ENCODE data around the gene KIF16B.

The KIF16B gene

GRCh38 chr20:16378122-16378521 is 195.1 kb downstream of the KIF16B start:
- Histone ChIP-seq H3K4me1 (ENCODE audit: control insufficient read depth, insufficient read depth, low read length) (no peaks in the 10 kb centered on the region), H3K27ac (ENCODE audit: low read depth, low read length) (no peak overlapping the region), H3K9me3 (ENCODE audit: control insufficient read depth, insufficient read depth, low read length) (no peaks in the 10 kb centered on the region), H3K27me3 (ENCODE audit: control insufficient read depth, insufficient read depth, low read length) (no peaks in the 10 kb centered on the region), H3K4me3 (ENCODE audit: low read depth, low read length) (no peak overlapping the region), H3K36me3 (ENCODE audit: control insufficient read depth, insufficient read depth, low read length) (no peaks in the 10 kb centered on the region; the same call in 1 of the 2 replicates), H3K9ac (ENCODE audit: low read depth, low read length) (no peak overlapping the region)

GRCh38 chr20:16369441-16369840 is 203.8 kb downstream of the KIF16B start:
- H3K36me3 ChIP-seq (ENCODE audit: control insufficient read depth, insufficient read depth, low read length): peaks cover 5% of the 10 kb centered on the region; the same call in 1 of the 2 replicates
- H3K4me1 ChIP-seq (ENCODE audit: control insufficient read depth, insufficient read depth, low read length): 0 out of 2 replicates have a peak, but pooled peaks cover 3% of the 10 kb centered on the region
- no peaks in the 10 kb centered on the region for H3K27me3 ChIP-seq (ENCODE audit: control insufficient read depth, insufficient read depth, low read length)
- H3K4me3 ChIP-seq (ENCODE audit: low read depth, low read length): no peak overlapping the region
- no peak overlapping the region for H3K27ac ChIP-seq (ENCODE audit: low read depth, low read length)
- no peaks in the 10 kb centered on the region for H3K9me3 ChIP-seq (ENCODE audit: control insufficient read depth, insufficient read depth, low read length)
- no peak overlapping the region for H3K9ac ChIP-seq (ENCODE audit: low read depth, low read length)

- no peak overlapping the region for H3K9ac ChIP-seq (ENCODE audit: low read depth, low read length)
- no peaks in the 10 kb centered on the region for H3K9me3 ChIP-seq (ENCODE audit: control insufficient read depth, insufficient read depth, low read length)
Observed at GRCh38 chr20:16368645-16369292, 204.5 kb downstream of the KIF16B start.

GRCh38 chr20:16367948-16368560 is 205.2 kb downstream of the KIF16B start:
- no peaks in the 10 kb centered on the region for H3K9me3 ChIP-seq (ENCODE audit: control insufficient read depth, insufficient read depth, low read length)
- H3K4me1 ChIP-seq (ENCODE audit: control insufficient read depth, insufficient read depth, low read length): 0 out of 2 replicates have a peak, but pooled peaks cover 3% of the 10 kb centered on the region
- no peak overlapping the region for H3K27ac ChIP-seq (ENCODE audit: low read depth, low read length)
- H3K27me3 ChIP-seq (ENCODE audit: control insufficient read depth, insufficient read depth, low read length): no peaks in the 10 kb centered on the region
- H3K36me3 ChIP-seq (ENCODE audit: control insufficient read depth, insufficient read depth, low read length): peaks cover 5% of the 10 kb centered on the region; the same call in 1 of the 2 replicates
- no peak overlapping the region for H3K4me3 ChIP-seq (ENCODE audit: low read depth, low read length)
- no peak overlapping the region for H3K9ac ChIP-seq (ENCODE audit: low read depth, low read length)

More at GRCh38 chr20:16368645-16369292, 204.5 kb downstream of the KIF16B start:
- Histone ChIP-seq H3K36me3 (ENCODE audit: control insufficient read depth, insufficient read depth, low read length) (peaks cover 5% of the 10 kb centered on the region; the same call in 1 of the 2 replicates), H3K4me3 (ENCODE audit: low read depth, low read length) (no peak overlapping the region), H3K27ac (ENCODE audit: low read depth, low read length) (no peak overlapping the region), H3K27me3 (ENCODE audit: control insufficient read depth, insufficient read depth, low read length) (no peaks in the 10 kb centered on the region), H3K4me1 (ENCODE audit: control insufficient read depth, insufficient read depth, low read length) (0 out of 2 replicates have a peak, but pooled peaks cover 3% of the 10 kb centered on the region)

GRCh38 chr20:16366529-16366928 is 206.7 kb downstream of the KIF16B start:
- no peak overlapping the region for H3K9ac ChIP-seq (ENCODE audit: low read depth, low read length)
- peaks cover 5% of the 10 kb centered on the region; the same call in 1 of the 2 replicates for H3K36me3 ChIP-seq (ENCODE audit: control insufficient read depth, insufficient read depth, low read length)
- H3K27ac ChIP-seq (ENCODE audit: low read depth, low read length): no peak overlapping the region
- 0 out of 2 replicates have a peak, but pooled peaks cover 3% of the 10 kb centered on the region for H3K4me1 ChIP-seq (ENCODE audit: control insufficient read depth, insufficient read depth, low read length)
- H3K9me3 ChIP-seq (ENCODE audit: control insufficient read depth, insufficient read depth, low read length): no peaks in the 10 kb centered on the region
- no peak overlapping the region for H3K4me3 ChIP-seq (ENCODE audit: low read depth, low read length)
- no peaks in the 10 kb centered on the region for H3K27me3 ChIP-seq (ENCODE audit: control insufficient read depth, insufficient read depth, low read length)

- Histone ChIP-seq H3K4me3 (ENCODE audit: low read depth, low read length) (no peak overlapping the region), H3K4me1 (ENCODE audit: control insufficient read depth, insufficient read depth, low read length) (0 out of 2 replicates have a peak, but pooled peaks cover 3% of the 10 kb centered on the region), H3K27ac (ENCODE audit: low read depth, low read length) (no peak overlapping the region), H3K9me3 (ENCODE audit: control insufficient read depth, insufficient read depth, low read length) (no peaks in the 10 kb centered on the region), H3K9ac (ENCODE audit: low read depth, low read length) (no peak overlapping the region), H3K27me3 (ENCODE audit: control insufficient read depth, insufficient read depth, low read length) (no peaks in the 10 kb centered on the region), H3K36me3 (ENCODE audit: control insufficient read depth, insufficient read depth, low read length) (peaks cover 5% of the 10 kb centered on the region; the same call in 1 of the 2 replicates)
Observed at GRCh38 chr20:16364320-16364687, 208.9 kb downstream of the KIF16B start.

GRCh38 chr20:16363506-16364319 is 209.5 kb downstream of the KIF16B start:
- H3K36me3 ChIP-seq (ENCODE audit: control insufficient read depth, insufficient read depth, low read length): peaks cover 5% of the 10 kb centered on the region; the same call in 1 of the 2 replicates
- H3K9ac ChIP-seq (ENCODE audit: low read depth, low read length): no peak overlapping the region
- H3K4me3 ChIP-seq (ENCODE audit: low read depth, low read length): no peak overlapping the region
- H3K4me1 ChIP-seq (ENCODE audit: control insufficient read depth, insufficient read depth, low read length): 0 out of 2 replicates have a peak, but pooled peaks cover 3% of the 10 kb centered on the region
- H3K27ac ChIP-seq (ENCODE audit: low read depth, low read length): no peak overlapping the region
- H3K9me3 ChIP-seq (ENCODE audit: control insufficient read depth, insufficient read depth, low read length): no peaks in the 10 kb centered on the region
- no peaks in the 10 kb centered on the region for H3K27me3 ChIP-seq (ENCODE audit: control insufficient read depth, insufficient read depth, low read length)

- Histone ChIP-seq H3K9me3 (ENCODE audit: control insufficient read depth, insufficient read depth, low read length) (no peaks in the 10 kb centered on the region), H3K4me3 (ENCODE audit: low read depth, low read length) (no peak overlapping the region), H3K27ac (ENCODE audit: low read depth, low read length) (no peak overlapping the region), H3K4me1 (ENCODE audit: control insufficient read depth, insufficient read depth, low read length) (no peaks in the 10 kb centered on the region), H3K36me3 (ENCODE audit: control insufficient read depth, insufficient read depth, low read length) (peaks cover 4% of the 10 kb centered on the region; the same call in 1 of the 2 replicates), H3K9ac (ENCODE audit: low read depth, low read length) (no peak overlapping the region), H3K27me3 (ENCODE audit: control insufficient read depth, insufficient read depth, low read length) (no peaks in the 10 kb centered on the region)
Observed at GRCh38 chr20:16362642-16363041, 210.6 kb downstream of the KIF16B start.

- Histone ChIP-seq H3K27ac (ENCODE audit: low read depth, low read length) (no peak overlapping the region), H3K9me3 (ENCODE audit: control insufficient read depth, insufficient read depth, low read length) (no peaks in the 10 kb centered on the region), H3K36me3 (ENCODE audit: control insufficient read depth, insufficient read depth, low read length) (no peaks in the 10 kb centered on the region), H3K27me3 (ENCODE audit: control insufficient read depth, insufficient read depth, low read length) (no peaks in the 10 kb centered on the region), H3K4me3 (ENCODE audit: low read depth, low read length) (no peak overlapping the region), H3K9ac (ENCODE audit: low read depth, low read length) (no peak overlapping the region), H3K4me1 (ENCODE audit: control insufficient read depth, insufficient read depth, low read length) (no peaks in the 10 kb centered on the region)
Observed at GRCh38 chr20:16360668-16361067, 212.6 kb downstream of the KIF16B start.

- Histone ChIP-seq H3K9ac (ENCODE audit: low read depth, low read length) (no peak overlapping the region), H3K4me3 (ENCODE audit: low read depth, low read length) (no peak overlapping the region), H3K9me3 (ENCODE audit: control insufficient read depth, insufficient read depth, low read length) (no peaks in the 10 kb centered on the region)
Observed at GRCh38 chr20:16353417-16353781, 219.8 kb downstream of the KIF16B start.

More at GRCh38 chr20:16353417-16353781, 219.8 kb downstream of the KIF16B start:
- Histone ChIP-seq H3K27me3 (ENCODE audit: control insufficient read depth, insufficient read depth, low read length) (no peaks in the 10 kb centered on the region), H3K4me1 (ENCODE audit: control insufficient read depth, insufficient read depth, low read length) (peaks cover 2% of the 10 kb centered on the region; the same call in 1 of the 2 replicates), H3K36me3 (ENCODE audit: control insufficient read depth, insufficient read depth, low read length) (no peaks in the 10 kb centered on the region), H3K27ac (ENCODE audit: low read depth, low read length) (no peak overlapping the region)
